Thymus (tissue), 11 donors: ENCODE measurements around the gene MAGEA2B. TPM values are rescaled to one million over a fixed set of nuclear protein-coding genes. Genes with fewer than 3 reads are reported as not detected.
"Not testable (repeated sequence)": the region's sequence is repeated elsewhere in the genome, so short reads cannot be mapped to it uniquely, and the experiment has no call there.

Experiments
- DNase-seq, 9 donors: peaks; one replicate each; pipeline ENCODE4 v3.0.0-alpha.2; 2013; ENCODE audit warnings: low spot score in 9 of 9, low read depth in 6 of 9, missing footprints in 1 of 9
- H3K27ac ChIP-seq, 2 donors: one replicate each; pipeline ENCODE4 v1.5.1; 2013; ENCODE audit warnings: control low read depth in 1 of 2, low read depth in 1 of 2, low read length in 1 of 2, mild to moderate bottlenecking in 1 of 2, moderate library complexity in 1 of 2
- H3K27me3 ChIP-seq, 2 donors: one replicate each; pipeline ENCODE4 v1.5.1; 2013; ENCODE audit warnings: low read length in 1 of 2; ENCODE audit not compliant: control insufficient read depth in 2 of 2, insufficient read depth in 1 of 2
- H3K36me3 ChIP-seq, 2 donors: one replicate each; pipeline ENCODE4 v1.5.1; 2013; ENCODE audit warnings: low read length in 1 of 2, mild to moderate bottlenecking in 1 of 2, moderate library complexity in 1 of 2; ENCODE audit not compliant: control insufficient read depth in 2 of 2, insufficient read depth in 2 of 2
- H3K4me1 ChIP-seq, 2 donors: one replicate each; pipeline ENCODE4 v1.5.1; 2013; ENCODE audit warnings: low read length in 2 of 2; ENCODE audit not compliant: control insufficient read depth in 2 of 2, insufficient read depth in 2 of 2
- H3K4me3 ChIP-seq, 2 donors: one replicate each; pipeline ENCODE4 v1.5.1; 2013; ENCODE audit warnings: low read length in 2 of 2, control low read depth in 1 of 2, mild to moderate bottlenecking in 1 of 2
- H3K9me3 ChIP-seq, 2 donors: one replicate each; pipeline ENCODE4 v1.5.1; 2013; ENCODE audit warnings: low read length in 1 of 2, mild to moderate bottlenecking in 1 of 2; ENCODE audit not compliant: control insufficient read depth in 2 of 2, insufficient read depth in 1 of 2
- WGBS: extraction: QIAGEN DNeasy Blood & Tissue Kit; methylation state at CpG from one replicate; pipeline ENCODE4 v1.1.7; 2013; 5-methylcytosine and 5-hydroxymethylcytosine counted together
- polyA plus RNA-seq: library from polyadenylated mRNA; stranded (reverse); fragments of 200-250 nt; gene quantifications from one replicate; pipeline ENCODE4 v1.2.3, GENCODE V29; 2013
- total RNA-seq: library from RNA; stranded (reverse); fragments of 120-200 nt; gene quantifications from one replicate; pipeline ENCODE4 v1.2.4, GENCODE V29; 2013
- donor health status: healthy.

MAGEA2B gene
- total and polyA plus RNA-seq, 2 donors, result not detected

- not testable (repeated sequence) for H3K4me1 ChIP-seq, H3K9me3 ChIP-seq, H3K27ac ChIP-seq, H3K4me3 ChIP-seq, H3K27me3 ChIP-seq, DNase-seq, H3K36me3 ChIP-seq
- no CpG with 5 or more reads among the region's 5 CpGs for WGBS
Measured at GRCh38 chrX:152713195-152713594, 1.2 kb upstream of the MAGEA2B start.

- Histone ChIP-seq H3K4me1 (no peaks in the 10 kb centered on the region), H3K27ac (no peak overlapping the region), H3K27me3 (no peaks in the 10 kb centered on the region), H3K4me3 (no peak overlapping the region), H3K9me3 (no peaks in the 10 kb centered on the region), H3K36me3 (no peaks in the 10 kb centered on the region)
- 83% methylated on average over 7 of the region's 7 CpGs for WGBS
- no peak for DNase-seq
Measured at GRCh38 chrX:152725409-152725808, 11.0 kb downstream of the MAGEA2B start.

- no peak for DNase-seq
Measured at GRCh38 chrX:152733261-152733975, 19.0 kb downstream of the MAGEA2B start, which contains the start of the genes CSAG1 and MAGEA12. CSAG1 (minus strand) TSS chrX:152733721; CDS start chrX:152732460, 1,261 bp downstream. MAGEA12 (plus strand) TSS chrX:152733757; CDS start chrX:152736162, 2,405 bp downstream.

GRCh38 chrX:152734143-152734858, 19.9 kb downstream of the MAGEA2B start:
- not testable (repeated sequence) for H3K27me3 ChIP-seq, DNase-seq, H3K4me1 ChIP-seq, H3K4me3 ChIP-seq, H3K27ac ChIP-seq, H3K36me3 ChIP-seq, H3K9me3 ChIP-seq
- WGBS, result 97% methylated on average over 22 of the region's 22 CpGs

More at GRCh38 chrX:152733261-152733975, 19.0 kb downstream of the MAGEA2B start, which contains the start of the genes CSAG1 and MAGEA12:
- H3K27me3 ChIP-seq, result no peaks in the 10 kb centered on the region
- no peak within 1 kb of the TSS for H3K27ac ChIP-seq
- WGBS, result 96% methylated on average over 19 of the region's 21 CpGs
- H3K4me3 ChIP-seq, result no peak within 1 kb of the TSS
- no peaks in the 10 kb centered on the region for H3K4me1 ChIP-seq
- no peaks in the 10 kb centered on the region for H3K9me3 ChIP-seq
- H3K36me3 ChIP-seq, result no peaks in the 10 kb centered on the region

- Histone ChIP-seq H3K9me3 (no peaks in the 10 kb centered on the region), H3K27ac (no peak overlapping the region), H3K27me3 (no peaks in the 10 kb centered on the region), H3K36me3 (no peaks in the 10 kb centered on the region), H3K4me3 (no peak overlapping the region), H3K4me1 (no peaks in the 10 kb centered on the region)
- DNase-seq, result no peak
- WGBS, result 86% methylated on average over 2 of the region's 2 CpGs
Measured at GRCh38 chrX:152735101-152735500, 20.7 kb downstream of the MAGEA2B start.

- no peaks in the 10 kb centered on the region for H3K4me1 ChIP-seq
- whole genome bisulfite sequencing, result 97% methylated on average over 12 of the region's 12 CpGs
Measured at GRCh38 chrX:152735860-152736511, 21.6 kb downstream of the MAGEA2B start.

GRCh38 chrX:152736528-152736927, 22.1 kb downstream of the MAGEA2B start:
- H3K9me3 ChIP-seq, H3K27ac ChIP-seq, H3K4me3 ChIP-seq, H3K27me3 ChIP-seq, H3K4me1 ChIP-seq, DNase-seq, H3K36me3 ChIP-seq: not testable (repeated sequence)
- WGBS, result 98% methylated on average over 12 of the region's 12 CpGs

More at GRCh38 chrX:152735860-152736511, 21.6 kb downstream of the MAGEA2B start:
- no peaks in the 10 kb centered on the region for H3K27me3 ChIP-seq
- H3K9me3 ChIP-seq, result no peaks in the 10 kb centered on the region
- H3K27ac ChIP-seq, result no peak overlapping the region
- no peak overlapping the region for H3K4me3 ChIP-seq
- no peaks in the 10 kb centered on the region for H3K36me3 ChIP-seq
- no peak for DNase-seq

- no peaks in the 10 kb centered on the region for H3K36me3 ChIP-seq
- H3K27me3 ChIP-seq, result no peaks in the 10 kb centered on the region
- H3K4me1 ChIP-seq, result no peaks in the 10 kb centered on the region
- no peak overlapping the region for H3K27ac ChIP-seq
- no peak overlapping the region for H3K4me3 ChIP-seq
- WGBS, result 96% methylated on average over 5 of the region's 5 CpGs
- no peaks in the 10 kb centered on the region for H3K9me3 ChIP-seq
- no peak for DNase-seq
Measured at GRCh38 chrX:152738560-152738959, 24.1 kb downstream of the MAGEA2B start.
